GM18499 (cell line): Measurements from ENCODE around the gene PUM2.

ENCODE experiments used
- ATAC-seq: cut with Tn5 transposase; IDR thresholded peaks from one replicate; pipeline ENCODE4 v1.9.1; 2021; ENCODE audit warnings: moderate number of reproducible peaks; ENCODE audit not compliant: insufficient read depth, unreplicated experiment

The PUM2 gene

DNA sequence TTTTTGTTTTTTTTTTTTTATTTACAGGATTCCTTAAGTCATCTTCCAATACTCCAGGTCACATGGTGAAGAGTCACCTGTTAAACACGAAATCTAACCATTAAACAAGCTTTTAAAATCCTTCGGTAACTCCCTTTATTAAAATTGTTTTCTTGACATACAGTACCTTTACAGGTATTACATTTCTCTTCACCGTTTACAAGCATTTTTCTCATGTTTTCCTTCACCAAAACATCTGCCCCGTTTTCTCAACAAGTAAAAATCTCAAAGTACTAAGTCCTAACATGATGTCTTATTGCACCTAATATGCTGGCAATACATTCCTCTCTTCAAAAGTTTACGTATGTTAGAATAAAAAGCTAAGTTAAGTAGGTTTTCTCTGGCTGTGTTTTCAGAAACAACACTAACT lies 1.1 kb downstream of the PUM2 start:
- no peak for ATAC-seq

DNA sequence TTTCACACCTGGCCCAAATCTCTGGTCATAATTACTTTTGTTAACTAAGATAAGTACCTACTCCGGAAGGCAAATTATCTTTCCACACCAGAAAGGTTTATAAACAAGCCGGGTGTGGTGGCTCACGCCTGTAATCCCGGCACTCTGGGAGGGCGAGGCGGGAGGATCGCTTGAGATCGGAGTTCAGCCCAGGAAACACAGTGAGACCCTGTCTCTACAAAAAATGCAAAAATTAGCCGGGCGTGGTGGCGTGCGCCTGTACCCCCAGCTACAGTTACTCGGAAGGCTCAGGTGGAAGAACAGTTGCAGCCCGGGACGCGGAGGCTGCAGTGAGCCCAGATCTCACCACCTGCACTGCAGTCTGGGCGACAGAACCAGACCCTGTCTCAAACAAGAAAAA lies 2.1 kb downstream of the PUM2 start:
- ATAC-seq, result no peak

DNA sequence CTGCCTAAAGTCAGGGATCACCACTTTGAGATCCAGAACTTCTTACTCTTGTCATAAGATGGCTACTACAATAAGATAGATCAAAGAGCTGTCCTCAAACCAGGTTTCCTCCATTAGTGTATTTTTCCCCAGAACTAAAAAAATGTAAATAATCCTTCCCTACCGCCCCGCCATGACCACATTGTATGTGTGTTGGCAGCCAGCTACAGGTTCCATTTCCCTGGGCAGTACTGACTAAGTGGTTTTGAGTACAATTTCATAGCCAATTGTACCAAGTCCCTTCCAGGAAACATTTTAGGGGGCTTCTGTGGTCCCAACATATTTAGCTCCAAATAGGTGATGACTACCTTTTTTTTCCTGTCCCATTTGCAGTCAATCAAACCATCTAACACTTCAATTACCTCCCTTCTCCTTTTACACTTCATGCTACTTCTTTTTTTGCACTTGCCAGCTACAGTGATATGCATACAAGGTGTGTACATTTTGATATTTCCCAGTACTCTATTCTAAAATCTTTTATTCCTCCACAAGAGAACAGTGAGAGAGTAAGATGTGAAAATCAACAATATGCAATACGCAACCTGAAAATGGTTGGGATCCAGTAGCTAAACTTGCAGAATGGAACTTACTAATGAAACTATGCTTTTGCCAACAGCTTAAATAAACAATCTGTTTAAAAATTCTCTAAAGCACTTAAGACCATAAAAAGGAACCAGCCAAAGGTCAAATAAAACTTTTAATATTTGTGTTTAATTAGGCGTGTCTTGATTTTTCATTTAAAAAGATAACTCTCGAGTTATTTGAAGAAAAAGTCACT lies 3.9 kb downstream of the PUM2 start:
- no peak for ATAC-seq

DNA sequence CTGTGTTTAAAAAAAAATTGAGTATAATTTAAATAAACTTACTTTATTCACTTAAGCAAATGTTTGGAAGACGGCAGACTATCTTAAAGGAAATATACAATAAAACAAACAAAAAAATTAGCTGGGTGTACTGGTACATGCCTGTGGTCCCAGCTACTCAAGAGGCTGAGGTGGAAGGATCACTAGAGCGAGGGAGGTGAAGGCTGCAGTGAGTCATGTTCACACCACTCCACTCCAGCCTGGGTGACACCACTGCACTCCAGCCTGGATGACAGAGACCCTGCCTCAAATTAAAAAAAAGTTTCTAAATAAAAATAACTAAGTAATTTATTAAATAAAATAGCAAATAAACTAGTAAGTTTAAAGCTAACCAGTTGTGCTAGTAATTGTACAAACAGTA lies 7.5 kb downstream of the PUM2 start:
- ATAC-seq, result no peak

DNA sequence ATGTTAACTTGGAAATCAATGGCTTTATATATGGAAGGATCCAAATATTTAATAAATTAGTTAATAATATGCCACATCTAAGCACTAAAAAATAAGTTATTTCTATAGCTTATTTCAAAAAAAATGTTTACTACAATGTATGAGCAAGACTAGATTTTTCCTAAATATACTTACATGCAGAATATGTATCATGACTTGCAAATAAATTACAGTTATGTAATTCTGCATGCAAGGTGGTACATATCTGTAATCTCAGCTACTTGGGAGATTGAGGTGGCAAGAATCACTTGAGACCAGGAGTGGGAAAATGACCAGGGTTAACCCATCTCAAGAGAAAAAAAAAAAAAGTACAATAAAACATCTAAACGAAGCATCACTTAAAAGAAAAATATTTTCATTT lies 11.6 kb downstream of the PUM2 start:
- no peak for ATAC-seq

DNA sequence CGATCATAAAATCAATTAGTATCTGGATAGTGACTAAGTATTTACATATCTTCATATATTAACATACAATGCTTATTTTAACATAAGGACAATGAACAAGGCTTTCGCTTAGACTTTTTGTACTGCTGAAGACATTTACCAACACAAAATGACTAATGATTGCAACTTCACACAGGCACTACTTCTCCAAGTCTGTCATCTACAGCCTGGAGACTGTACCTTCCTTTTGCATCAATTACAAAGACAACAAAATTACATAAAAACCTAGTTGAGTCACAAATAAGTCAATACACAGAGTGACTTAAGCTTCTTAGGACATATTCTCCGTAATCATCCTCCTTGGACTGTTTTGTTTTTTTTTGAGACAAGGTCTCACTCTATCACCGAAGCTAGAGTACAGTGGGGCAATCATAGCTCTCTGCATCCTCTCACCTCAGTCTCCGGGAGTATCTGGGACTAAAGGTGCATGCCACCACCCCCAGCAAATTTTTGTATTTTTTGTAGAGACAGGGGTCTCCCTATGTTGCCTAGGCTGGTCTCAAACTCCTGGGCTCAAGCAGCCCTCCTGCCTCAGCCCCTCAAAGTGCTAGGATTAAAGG lies 15.9 kb downstream of the PUM2 start:
- ATAC-seq, result no peak

DNA sequence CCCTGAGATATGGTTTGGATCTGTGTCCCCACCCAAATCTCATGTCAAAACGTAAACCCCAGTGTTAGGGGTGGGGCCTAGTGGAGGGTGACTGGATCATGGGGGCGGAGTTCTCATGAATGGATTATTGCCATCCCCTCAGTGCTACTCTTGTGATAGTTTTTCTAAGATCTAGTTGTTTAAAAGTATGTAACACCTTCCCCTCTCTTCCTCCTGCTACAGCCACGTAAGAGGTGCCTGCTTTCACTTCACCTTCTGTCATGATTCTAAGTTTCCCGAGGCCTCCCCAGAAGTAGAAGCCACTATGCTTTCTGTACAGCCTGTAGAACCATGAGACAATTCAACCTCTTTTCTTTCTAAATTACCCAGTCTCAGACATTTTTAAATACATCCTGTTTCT lies 16.9 kb downstream of the PUM2 start:
- ATAC-seq, result no peak

DNA sequence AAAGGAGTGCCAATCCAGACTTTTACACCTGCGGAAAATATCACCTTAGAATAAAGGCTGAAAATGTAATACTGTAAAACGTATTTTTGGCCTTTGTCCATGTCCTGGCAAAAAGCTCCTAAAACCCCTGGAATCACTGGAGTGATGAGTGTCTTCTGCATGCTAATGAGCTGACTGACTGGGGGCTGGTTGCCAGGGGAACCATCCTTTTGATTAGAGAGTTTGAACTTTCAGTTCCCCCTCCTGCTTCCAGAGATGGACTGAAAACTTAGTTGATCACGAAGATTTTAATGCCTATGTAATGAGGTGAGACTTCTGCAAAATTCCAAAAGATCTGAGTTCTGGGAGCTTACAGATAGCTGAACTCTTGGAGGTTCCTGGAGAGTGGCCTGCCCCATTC lies 20.5 kb downstream of the PUM2 start:
- ATAC-seq, result no peak

DNA sequence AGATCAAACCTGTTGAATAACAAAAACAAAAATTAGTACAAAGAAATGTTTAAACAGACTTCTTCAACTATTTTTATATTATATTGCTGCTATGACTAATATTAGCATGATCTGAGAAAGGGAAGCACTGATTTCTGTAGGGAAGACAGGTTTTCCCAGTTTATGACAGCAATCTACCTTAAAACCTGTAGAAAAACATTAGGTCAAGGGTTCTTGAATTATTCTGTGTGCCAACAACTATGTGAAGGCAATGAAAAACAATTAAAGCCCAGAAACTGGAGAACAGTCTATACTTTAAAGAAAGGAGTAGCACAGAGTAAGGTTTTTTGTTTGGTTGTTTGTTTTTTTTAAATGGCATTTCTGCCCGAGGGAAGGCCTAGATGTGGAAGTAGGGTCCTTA lies 23.3 kb downstream of the PUM2 start:
- ATAC-seq, result no peak

DNA sequence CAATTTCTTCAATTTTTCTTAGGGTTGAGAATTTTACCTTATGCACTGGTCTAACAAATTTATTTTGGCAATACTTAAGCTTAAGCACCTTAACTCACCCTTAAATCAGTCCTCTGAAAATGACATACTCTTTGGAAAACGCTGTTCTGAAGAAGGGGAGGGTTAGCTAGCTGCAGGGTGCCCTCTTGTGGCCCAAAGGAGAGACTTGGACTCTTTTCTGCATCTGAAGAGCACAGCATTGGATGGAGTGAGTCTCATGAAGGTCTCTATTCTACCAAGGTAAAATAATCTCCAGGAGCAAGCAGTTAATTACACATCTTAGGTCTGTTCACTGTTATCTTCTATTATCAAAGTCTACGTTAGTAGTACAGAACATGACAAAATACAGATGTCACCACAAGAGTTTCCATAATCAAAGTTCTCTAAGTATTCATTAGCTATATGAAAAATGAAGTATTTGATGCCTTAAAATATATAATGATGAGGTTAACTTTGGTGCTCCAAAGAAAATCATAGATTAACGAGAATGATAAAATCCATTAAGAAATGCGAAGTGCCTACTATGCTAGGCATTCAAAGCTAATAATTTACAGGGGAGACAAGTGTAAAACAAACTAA lies 24.4 kb downstream of the PUM2 start:
- ATAC-seq, result no peak

DNA sequence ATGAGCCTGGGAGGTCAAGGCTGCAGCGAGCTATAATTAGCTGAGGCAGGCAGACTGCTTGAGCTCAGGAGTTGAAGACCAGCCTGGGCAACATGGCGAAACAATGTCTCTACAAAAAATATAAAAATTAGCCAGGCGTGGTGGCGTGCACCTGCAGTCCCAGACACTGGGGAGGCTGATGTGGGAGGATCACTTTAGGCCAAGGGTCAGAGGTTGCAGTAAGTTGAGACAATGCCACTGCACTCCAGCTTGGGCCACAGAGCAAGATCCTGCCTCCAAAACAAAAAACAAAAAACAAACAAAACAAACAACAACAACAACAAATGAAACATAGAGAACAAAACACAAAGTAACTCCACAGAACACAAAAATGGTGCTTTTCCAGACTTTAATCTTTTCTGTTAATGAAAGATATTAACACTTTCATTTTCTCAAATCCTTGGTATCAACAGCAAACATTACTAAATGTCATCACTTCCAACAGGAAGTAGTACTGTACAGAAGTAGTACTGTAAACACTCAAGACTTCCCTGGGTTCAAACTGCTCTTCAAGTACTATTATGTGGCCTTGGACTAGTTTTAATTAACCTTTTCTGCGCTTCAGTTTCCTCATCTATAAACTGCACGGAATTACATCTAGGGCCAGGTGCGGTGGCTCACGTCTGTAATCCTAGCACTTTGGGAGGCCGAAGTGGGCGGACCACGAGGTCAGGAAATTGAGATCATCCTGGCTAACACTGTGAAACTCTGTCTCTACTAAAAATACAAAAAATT lies 27.9 kb downstream of the PUM2 start:
- no peak for ATAC-seq

DNA sequence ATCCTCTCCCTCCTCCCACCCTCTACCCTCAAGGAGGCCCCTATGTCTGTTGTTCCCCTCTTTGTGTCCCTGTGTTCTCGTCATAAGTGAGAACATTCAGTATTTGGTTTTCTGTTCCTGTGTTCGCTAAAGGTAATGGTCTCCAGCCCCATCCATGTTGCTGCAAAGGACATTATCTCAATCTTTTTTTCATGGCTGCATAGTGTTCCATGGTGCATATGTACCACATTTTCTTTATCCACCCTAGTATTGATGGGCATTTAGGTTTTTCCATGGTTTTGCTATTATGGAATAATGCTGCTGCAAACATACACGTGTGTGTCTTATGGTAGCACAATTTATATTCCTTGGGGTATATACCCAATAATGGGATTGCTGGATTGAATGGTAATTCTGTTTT lies 33.0 kb downstream of the PUM2 start:
- no peak for ATAC-seq

DNA sequence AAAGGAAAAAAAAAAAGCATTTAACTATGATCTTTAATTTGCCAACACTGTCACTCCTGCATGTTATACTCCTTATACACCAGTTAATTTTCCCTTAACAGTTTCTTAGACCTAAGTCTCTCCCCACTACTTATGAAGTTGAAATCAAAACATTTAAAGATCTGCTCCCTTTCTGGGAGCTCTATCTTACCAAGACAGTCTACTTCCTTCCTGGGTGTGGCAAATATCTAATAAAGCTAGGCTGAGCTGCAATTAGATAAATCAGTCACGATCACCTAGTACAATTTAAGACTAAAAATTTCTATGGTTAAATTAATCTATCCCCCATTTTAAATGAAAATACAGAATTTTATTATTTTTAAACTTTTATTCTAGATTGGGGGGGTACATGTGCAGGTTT lies 33.4 kb downstream of the PUM2 start:
- no peak for ATAC-seq

DNA sequence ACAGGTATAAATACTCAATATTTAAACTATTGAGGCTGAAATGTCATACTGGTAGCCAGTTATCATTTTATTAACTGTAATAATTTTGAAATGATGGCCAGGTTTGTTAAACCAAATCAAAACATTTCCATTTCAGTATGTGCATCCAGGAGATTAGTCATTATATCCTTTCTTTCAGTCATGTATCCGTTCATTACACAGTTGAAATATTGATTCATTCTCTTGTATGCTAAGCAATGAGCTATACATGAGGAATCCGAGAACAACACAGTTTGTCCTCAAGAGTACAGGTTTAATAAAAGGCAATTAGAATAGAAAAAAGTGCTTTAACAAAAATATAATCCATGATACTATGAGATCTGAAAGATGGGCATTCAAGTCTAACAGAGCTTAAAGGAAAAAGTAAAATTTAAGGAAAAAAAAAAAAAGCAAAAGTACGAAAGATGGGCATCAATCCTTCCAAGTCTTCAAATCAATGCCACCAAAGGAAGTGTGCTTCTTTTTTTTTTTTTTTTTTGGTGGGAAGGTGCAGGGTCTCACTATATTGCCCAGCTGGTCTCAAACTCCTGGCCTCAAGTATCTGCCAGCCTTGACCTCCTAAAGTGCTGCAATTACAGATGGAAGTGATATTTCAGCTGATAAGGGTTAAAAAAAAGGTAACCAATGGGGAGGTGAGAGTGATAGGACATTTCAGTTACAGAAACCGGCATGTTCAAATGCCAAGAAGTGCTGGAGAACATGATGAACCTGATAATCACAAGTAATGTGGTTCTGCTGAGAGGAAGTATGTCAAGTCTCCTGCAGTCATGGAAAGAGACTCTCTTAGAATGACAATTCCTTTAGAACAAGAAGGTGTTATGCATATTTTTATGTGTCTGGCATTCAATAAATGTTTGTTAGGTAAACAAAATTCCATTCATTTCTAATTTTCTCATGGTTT lies 35.8 kb downstream of the PUM2 start:
- no peak for ATAC-seq

DNA sequence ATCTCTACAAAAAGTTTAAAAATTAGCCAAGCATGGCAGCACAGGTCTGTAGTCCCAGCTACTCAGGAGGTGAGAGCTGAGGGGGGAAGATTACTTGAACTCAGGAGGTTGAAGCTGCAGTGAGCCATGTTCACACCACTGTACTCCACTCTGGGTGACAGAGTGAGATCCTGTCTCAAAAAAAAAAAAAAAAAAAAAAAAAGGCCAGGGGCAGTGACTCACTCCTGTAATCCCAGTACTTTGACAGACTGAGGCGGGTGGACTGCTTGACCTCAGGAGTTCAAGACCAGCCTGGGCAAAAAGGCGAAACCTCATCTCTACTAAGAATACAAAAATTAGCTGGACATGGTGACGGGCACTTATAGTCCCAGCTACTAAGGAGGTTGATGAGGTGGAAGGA lies 37.0 kb downstream of the PUM2 start:
- no peak for ATAC-seq

DNA sequence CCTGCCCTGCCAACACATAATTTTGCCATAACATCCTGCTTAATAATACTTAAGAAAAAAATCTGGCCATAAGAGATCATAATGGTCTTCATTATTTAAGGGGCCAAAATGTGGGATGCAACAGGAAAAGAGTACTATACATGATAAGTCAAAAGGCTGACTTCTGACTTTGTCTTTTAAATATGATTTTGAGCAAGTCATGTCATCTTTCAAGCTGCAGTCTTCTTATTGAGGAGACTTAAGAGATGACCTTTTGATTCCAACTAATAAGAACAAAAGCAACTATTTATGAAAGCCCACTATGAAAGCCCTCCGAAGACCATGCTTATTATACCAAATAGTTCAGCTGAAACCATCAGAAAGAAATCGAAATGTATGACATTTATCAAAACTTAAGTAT lies 41.6 kb downstream of the PUM2 start:
- no peak for ATAC-seq

DNA sequence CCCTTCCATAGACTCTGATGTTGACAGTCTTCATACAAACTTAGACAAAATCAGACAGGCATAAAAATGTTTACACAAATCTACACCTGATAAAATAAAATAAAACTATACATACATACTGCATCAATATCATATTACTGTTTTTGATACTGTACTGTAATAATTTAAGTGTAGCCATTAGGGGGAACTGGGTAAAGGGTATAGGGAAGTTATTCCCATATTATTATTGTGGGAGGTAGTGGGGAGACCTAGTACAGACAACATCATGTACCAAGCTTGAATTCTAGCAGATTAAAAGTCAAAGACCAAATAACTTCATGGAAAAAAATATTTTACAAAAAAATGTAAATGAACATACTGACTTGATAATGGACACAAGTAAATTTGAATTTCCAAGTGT lies 43.3 kb downstream of the PUM2 start:
- no peak for ATAC-seq

DNA sequence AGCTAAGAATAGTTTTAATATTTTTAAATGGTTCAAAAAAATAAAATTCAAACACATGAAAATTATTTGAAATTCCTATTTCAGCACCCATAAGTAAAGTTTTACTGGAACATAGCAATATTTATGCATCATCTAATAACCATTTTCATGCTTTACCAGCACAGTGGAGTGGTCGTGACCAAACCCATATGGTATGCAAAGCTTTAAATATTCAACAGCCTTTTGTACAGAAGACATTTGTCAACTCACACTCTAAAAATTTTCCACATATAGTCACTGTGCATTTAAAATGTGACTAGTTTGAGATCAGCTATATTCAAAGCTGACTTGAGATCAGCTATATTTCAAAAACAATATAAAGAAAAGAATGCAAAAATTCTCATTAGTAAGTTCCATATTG lies 46.2 kb downstream of the PUM2 start:
- ATAC-seq, result no peak

DNA sequence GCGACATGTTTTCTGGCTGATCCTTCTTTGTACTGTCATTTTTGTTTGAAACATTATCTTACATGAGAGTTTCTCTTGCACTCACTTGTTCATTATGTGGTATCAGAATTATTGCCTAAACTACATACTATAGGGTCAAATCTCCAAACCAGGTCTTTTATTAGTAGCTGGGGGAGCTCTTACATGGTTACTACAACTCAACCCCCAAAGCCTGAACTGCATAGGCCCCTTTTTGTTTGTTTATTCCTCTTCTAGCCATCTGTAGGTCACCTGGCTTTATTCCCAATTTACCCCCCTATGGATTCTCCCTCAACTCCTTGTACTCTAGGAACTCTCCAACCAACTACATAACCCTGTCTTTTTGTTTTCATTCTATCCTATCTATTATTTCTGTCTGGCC lies 46.7 kb downstream of the PUM2 start:
- no peak for ATAC-seq

DNA sequence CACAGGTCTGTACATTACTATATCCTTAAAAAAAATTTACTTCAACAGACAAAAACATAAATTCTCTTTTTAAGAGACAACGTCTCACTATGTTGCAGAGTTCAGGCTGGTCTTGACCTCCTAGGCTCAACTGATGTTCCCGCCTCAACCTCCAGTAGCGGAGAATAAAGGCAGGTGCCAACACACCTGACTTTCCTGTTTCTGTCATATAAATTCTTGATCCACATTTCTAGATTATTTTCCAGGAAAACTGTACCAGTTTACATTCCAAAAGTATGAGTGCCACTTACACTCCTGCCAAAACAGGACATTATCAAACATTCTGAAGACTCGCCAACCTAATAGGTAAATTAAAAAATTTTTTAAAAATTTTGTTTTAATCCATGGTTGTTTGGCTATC lies 48.6 kb downstream of the PUM2 start:
- no peak for ATAC-seq
